Uterus (tissue), 2 donors: ENCODE measurements around the gene NTRK3.

Experiments used
- CTCF ChIP-seq, 4 experiments: fragments of 200-600 bp in 2 of 4; fragments of 450-650 bp in 2 of 4; sonication (generic) in 2 of 4; IDR thresholded peaks; one replicate each; pipeline ENCODE4 v1.5.1; 2016 to 2019; ENCODE audit warnings: antibody characterized with exemption in 4 of 4, mild to moderate bottlenecking in 2 of 4, moderate library complexity in 1 of 4
- POLR2A ChIP-seq, 2 donors: fragments of 450-650 bp; IDR thresholded peaks; one replicate each; pipeline ENCODE4 v1.6.1; 2016; ENCODE audit warnings: antibody characterized with exemption in 2 of 2, mild to moderate bottlenecking in 1 of 2, moderate library complexity in 1 of 2

GRCh38 chr15:88255484-88256278 lies 858 bp downstream of the NTRK3 start:
- TF ChIP-seq CTCF (IDR thresholded peaks at IDR 0.05) (no peak), POLR2A (IDR thresholded peaks at IDR 0.05) (no peak)
